ENCODE data around the gene OPCML. TPM values are rescaled to one million over a fixed set of nuclear protein-coding genes. Genes with fewer than 3 reads are reported as not detected.

Gene OPCML
- total RNA-seq (2022; extraction: Qiagen RNA extraction; ENCODE audit: low read depth) = not detected in 5 replicates

GRCh38 chr11:133531971-133532651 is at the start of gene OPCML:
OPCML (minus strand) TSS chr11:133532501.

All from A549 treated with ZK216348 at 1 μM for 4 hours (cell line).